BJ (cell line): ENCODE results near the gene ZNF263. TPM values are rescaled to one million over a fixed set of nuclear protein-coding genes. Genes with fewer than 3 reads are reported as not detected.

ENCODE experiments used
- CTCF ChIA-PET: fragments of 350-600 bp; formaldehyde crosslinking; extraction: SDS; loops from one replicate; lab custom pipeline; 2021; ENCODE audit warnings: antibody characterized with exemption, inconsistent platforms; lab: Yijun Ruan, JAX
- POLR2A ChIA-PET: fragments of 300-600 bp; sonication (Branson Sonifier 250); formaldehyde crosslinking; extraction: SDS; loops from one replicate; lab custom pipeline; 2021; ENCODE audit warnings: antibody characterized with exemption; lab: Charles Lee
- DNase-seq: peaks from one replicate; pipeline ENCODE4 v3.0.0-alpha.2; 2011; ENCODE audit warnings: low read depth
- H3K27me3 ChIP-seq: 2 replicates; pipeline ENCODE4 v1.6.0; 2011; ENCODE audit warnings: low read length; ENCODE audit not compliant: control insufficient read depth, insufficient read depth
- H3K36me3 ChIP-seq: 2 replicates; pipeline ENCODE4 v1.5.1; 2011; ENCODE audit warnings: low read length; ENCODE audit not compliant: control insufficient read depth, insufficient read depth
- H3K4me3 ChIP-seq: 2 replicates; pipeline ENCODE4 v1.5.1; 2011; ENCODE audit warnings: low read depth, mild to moderate bottlenecking, control low read depth, low read length
- CTCF ChIP-seq: IDR thresholded peaks from 2 replicates; pipeline ENCODE4 v1.5.1; 2011; ENCODE audit warnings: low read depth, mild to moderate bottlenecking, control low read depth, inconsistent platforms, low read length, moderate library complexity; ENCODE audit not compliant: insufficient read depth
- polyA plus RNA-seq: library from polyadenylated mRNA; depleted of rRNA; stranded (reverse); fragments of >200 nt; gene quantifications from 2 replicates; pipeline ENCODE4 v1.2.3, GENCODE V29; 2011

ZNF263 gene
- polyA plus RNA-seq, 1 experiment: 12.9 TPM

DNA sequence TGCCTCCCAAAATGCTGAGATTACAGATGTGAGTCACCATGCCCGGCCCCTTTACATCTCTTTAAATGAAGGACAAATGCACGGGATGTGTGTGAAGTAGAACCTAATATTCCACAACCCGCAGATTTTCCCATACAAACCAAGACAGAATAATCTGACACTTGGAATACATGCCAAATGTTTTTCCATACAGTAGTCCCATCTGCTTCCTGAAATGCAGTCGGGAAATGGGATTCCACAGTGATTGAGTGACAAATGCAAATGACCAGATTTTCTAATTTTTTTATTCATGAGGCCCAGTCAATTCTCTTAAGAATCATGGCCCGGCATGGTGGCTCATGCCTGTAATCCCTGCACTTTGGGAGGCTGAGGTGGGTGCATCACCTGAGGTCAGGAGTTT is 41.5 kb upstream of the ZNF263 start:
- no peak for TF ChIP-seq CTCF
- ChIA-PET CTCF (no interaction called here), POLR2A (no interaction called here)
- no peak for DNase-seq
- Histone ChIP-seq H3K36me3 (no peaks in the 10 kb centered on the region), H3K4me3 (no peak overlapping the region), H3K27me3 (peaks cover 1% of the 10 kb centered on the region)

DNA sequence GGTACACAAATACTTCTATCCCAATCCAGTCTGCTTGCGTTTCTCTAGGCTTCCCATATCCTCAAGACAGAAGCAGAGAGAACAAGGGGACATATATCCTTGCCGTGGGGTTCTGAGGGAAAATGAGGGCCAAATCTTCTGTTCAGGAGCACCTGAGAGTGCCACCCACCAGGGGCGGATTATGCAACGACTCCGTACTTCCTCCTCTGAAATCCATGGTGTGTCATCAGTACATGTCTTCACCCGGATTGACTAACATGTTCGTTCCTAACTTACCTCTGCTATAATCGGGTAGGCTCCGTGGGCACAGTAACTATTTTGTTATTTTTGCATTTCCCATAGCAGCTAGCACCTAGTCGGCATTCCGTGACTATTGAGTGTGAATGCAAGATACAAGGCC is 40.6 kb upstream of the ZNF263 start:
- no peak for DNase-seq
- no peak for TF ChIP-seq CTCF
- CTCF ChIA-PET: no interaction called here
- Histone ChIP-seq H3K4me3 (no peak overlapping the region), H3K27me3 (peaks cover 1% of the 10 kb centered on the region), H3K36me3 (no peaks in the 10 kb centered on the region)
- POLR2A ChIA-PET: no interaction called here

GRCh38 chr16:3243882-3244281 is 39.4 kb upstream of the ZNF263 start:
- Histone ChIP-seq H3K27me3 (peaks cover 1% of the 10 kb centered on the region), H3K4me3 (no peak overlapping the region), H3K36me3 (no peaks in the 10 kb centered on the region)
- no peak for TF ChIP-seq CTCF
- ChIA-PET CTCF (interaction anchor here (0.6 to 1.1 kb wide), 3 partner anchors 9 to 23 kb away, joined by 3 to 4 read pairs (median 3); no protein-coding TSS in a partner anchor), POLR2A (no interaction called here)
- no peak for DNase-seq

DNA sequence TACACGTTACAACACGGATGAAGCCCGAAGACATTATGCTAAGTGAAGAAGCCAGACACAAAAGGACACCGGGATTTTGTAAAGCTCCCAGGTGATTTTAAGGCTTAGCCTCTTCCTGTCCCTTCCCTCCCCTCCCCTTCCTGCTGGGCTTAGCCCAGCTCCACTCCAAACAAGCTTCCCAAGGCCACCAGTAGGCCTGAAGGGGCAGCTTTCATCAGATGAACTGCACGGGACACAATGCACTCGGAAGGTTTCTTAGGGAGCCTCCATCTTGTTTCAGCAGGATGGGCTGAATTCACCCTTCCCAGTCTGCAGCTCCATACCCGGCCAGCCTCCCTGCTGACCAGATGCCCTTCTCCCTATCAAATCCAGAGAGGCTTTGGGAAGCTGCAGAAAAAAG is 37.3 kb upstream of the ZNF263 start:
- POLR2A ChIA-PET: no interaction called here
- no peak for TF ChIP-seq CTCF
- H3K4me3 ChIP-seq: no peak overlapping the region
- no peak for DNase-seq
- no peaks in the 10 kb centered on the region for H3K36me3 ChIP-seq
- CTCF ChIA-PET: no interaction called here
- peaks cover 4% of the 10 kb centered on the region for H3K27me3 ChIP-seq

- no peak for TF ChIP-seq CTCF
- CTCF ChIA-PET: no interaction called here
- no peak for DNase-seq
- no peaks in the 10 kb centered on the region for H3K36me3 ChIP-seq
- POLR2A ChIA-PET: no interaction called here
- H3K27me3 ChIP-seq: peaks cover 4% of the 10 kb centered on the region
- H3K4me3 ChIP-seq: no peak overlapping the region
Observed at GRCh38 chr16:3246876-3247275, 36.4 kb upstream of the ZNF263 start.
